H1 (cell line): ENCODE results near the gene PITPNM1. TPM values are rescaled to one million over a fixed set of nuclear protein-coding genes. Genes with fewer than 3 reads are reported as not detected.

Experiments used
- CTCF ChIA-PET: fragments of 300-600 bp; sonication (Branson Sonifier 250); formaldehyde crosslinking; loops from one replicate; lab custom pipeline; 2021; ENCODE audit not compliant: partially characterized antibody; lab: Charles Lee
- POLR2A ChIA-PET: fragments of 300-600 bp; sonication (Branson Sonifier 250); formaldehyde crosslinking; loops from one replicate; lab custom pipeline; 2021; ENCODE audit warnings: inconsistent platforms; ENCODE audit not compliant: partially characterized antibody; lab: Charles Lee
- DNase-seq, 2 experiments: peaks; one replicate each; pipeline versions ENCODE4 v3.0.0 to v3.0.0-alpha.2; 2010 to 2022; ENCODE audit warnings: low spot score in 2 of 2, low read depth in 1 of 2, mixed read lengths in 1 of 2
- FAIRE-seq: peaks from 2 replicates; lab custom pipeline; 2011; peaks lifted over from hg19 to GRCh38; lab: Jason Lieb, UNC
- H2AFZ ChIP-seq: 2 replicates; pipeline ENCODE4 v1.8.1; 2012; ENCODE audit warnings: low read length, inconsistent platforms
- H2AK5ac ChIP-seq: 2 replicates; pipeline ENCODE4 v1.6.1; 2013; ENCODE audit warnings: low read depth, low read length
- H2BK120ac ChIP-seq: replicated peaks from 2 replicates; pipeline ENCODE3; 2013; ENCODE audit warnings: low read depth, low read length, inconsistent platforms
- H2BK12ac ChIP-seq: 2 replicates; pipeline ENCODE4 v1.6.1; 2013; ENCODE audit warnings: low read depth, low read length
- H2BK15ac ChIP-seq: 2 replicates; pipeline ENCODE4 v1.6.1; 2013; ENCODE audit warnings: low read length
- H2BK20ac ChIP-seq: 2 replicates; pipeline ENCODE4 v1.6.1; 2013; ENCODE audit warnings: low read length
- H2BK5ac ChIP-seq: 2 replicates; pipeline ENCODE4 v1.6.1; 2013; ENCODE audit warnings: low read depth, low read length
- H3K14ac ChIP-seq: 2 replicates; pipeline ENCODE4 v1.6.1; 2013; ENCODE audit warnings: inconsistent platforms; ENCODE audit not compliant: insufficient read length
- H3K18ac ChIP-seq: 2 replicates; pipeline ENCODE4 v1.6.1; 2013; ENCODE audit warnings: low read length; ENCODE audit errors: extremely low read depth
- H3K23ac ChIP-seq: 2 replicates; pipeline ENCODE4 v1.6.1; 2013; ENCODE audit warnings: inconsistent platforms; ENCODE audit not compliant: insufficient read length
- H3K23me2 ChIP-seq: 2 replicates; pipeline ENCODE4 v1.6.1; 2013; ENCODE audit warnings: low read depth, low read length
- H3K27ac ChIP-seq: 2 replicates; pipeline ENCODE4 v1.6.1; 2011; ENCODE audit warnings: low read depth, low read length, inconsistent platforms
- H3K27me3 ChIP-seq, 4 experiments: replicated peaks in 1 of 4; 1 replicate in 1 of 4; 2 replicates in 3 of 4; pipeline versions ENCODE4 v1.6.1 to v1.8.1; 2011 to 2013; ENCODE audit warnings: low read length in 3 of 4, mild to moderate bottlenecking in 3 of 4, inconsistent platforms in 2 of 4, mixed read lengths in 2 of 4, moderate library complexity in 1 of 4; ENCODE audit not compliant: control insufficient read depth in 3 of 4, insufficient read depth in 3 of 4; ENCODE audit errors: extremely low read depth in 1 of 4
- H3K36me3 ChIP-seq, 4 experiments: 2 replicates each; pipeline versions ENCODE4 v1.6.1 to v1.8.1; 2011 to 2013; ENCODE audit warnings: mild to moderate bottlenecking in 4 of 4, low read length in 3 of 4, moderate library complexity in 2 of 4, control low read depth in 1 of 4, inconsistent platforms in 1 of 4; ENCODE audit not compliant: insufficient read depth in 4 of 4, control insufficient read depth in 2 of 4
- H3K4ac ChIP-seq: replicated peaks from 2 replicates; pipeline ENCODE3; 2013; ENCODE audit warnings: low read length, low read depth, mixed read lengths, inconsistent platforms; ENCODE audit not compliant: insufficient read length
- H3K4me1 ChIP-seq, 4 experiments: replicated peaks in 1 of 4; 1 replicate in 1 of 4; 2 replicates in 3 of 4; pipeline versions ENCODE4 v1.6.1 to v1.8.1; 2011 to 2013; ENCODE audit warnings: low read length in 3 of 4, inconsistent platforms in 2 of 4, mixed read lengths in 1 of 4; ENCODE audit not compliant: insufficient read depth in 4 of 4, control insufficient read depth in 3 of 4
- H3K4me2 ChIP-seq, 2 experiments: 2 replicates each; pipeline versions ENCODE4 v1.6.1 to v1.8.1; 2011 to 2013; ENCODE audit warnings: low read depth in 2 of 2, low read length in 2 of 2, control low read depth in 1 of 2, inconsistent platforms in 1 of 2, mild to moderate bottlenecking in 1 of 2; ENCODE audit not compliant: insufficient read depth in 1 of 2
- H3K4me3 ChIP-seq, 4 experiments: fragments of 200-600, 300-600 bp in 1 of 4; sonication (generic), shearing (Covaris generic), sonication (Bioruptor Twin) in 1 of 4; 2 replicates each; pipeline versions ENCODE4 v1.5.1 to v1.8.1; 2011 to 2016; ENCODE audit warnings: low read length in 4 of 4, low read depth in 3 of 4, control low read depth in 2 of 4, inconsistent platforms in 2 of 4, mild to moderate bottlenecking in 2 of 4, mixed read lengths in 1 of 4, moderate library complexity in 1 of 4; ENCODE audit not compliant: insufficient read depth in 2 of 4; ENCODE audit errors: extremely low read depth in 1 of 4
- H3K56ac ChIP-seq: replicated peaks from 2 replicates; pipeline ENCODE3; 2013; ENCODE audit warnings: low read depth, mild to moderate bottlenecking, mixed read lengths, low read length, inconsistent platforms; ENCODE audit not compliant: insufficient read length
- H3K79me1 ChIP-seq: 2 replicates; pipeline ENCODE4 v1.6.1; 2013; ENCODE audit warnings: low read depth, low read length, control low read depth
- H3K79me2 ChIP-seq, 2 experiments: 2 replicates each; pipeline versions ENCODE4 v1.6.1 to v1.8.1; 2012 to 2013; ENCODE audit warnings: low read length in 2 of 2, mild to moderate bottlenecking in 2 of 2, inconsistent platforms in 1 of 2; ENCODE audit not compliant: insufficient read depth in 2 of 2, control insufficient read depth in 1 of 2
- H3K9ac ChIP-seq, 4 experiments: replicated peaks in 1 of 4; 1 replicate in 1 of 4; 2 replicates in 3 of 4; pipeline versions ENCODE4 v1.6.1 to v1.8.1; 2011 to 2013; ENCODE audit warnings: low read depth in 3 of 4, low read length in 3 of 4, control low read depth in 2 of 4, mild to moderate bottlenecking in 2 of 4, moderate library complexity in 2 of 4, inconsistent platforms in 1 of 4; ENCODE audit errors: extremely low read depth in 1 of 4
- H3K9me3 ChIP-seq, 2 experiments: 2 replicates each; pipeline versions ENCODE4 v1.6.1 to v1.8.1; 2012 to 2013; ENCODE audit warnings: mild to moderate bottlenecking in 2 of 2, moderate library complexity in 2 of 2, control low read depth in 1 of 2, inconsistent platforms in 1 of 2, low read depth in 1 of 2, low read length in 1 of 2, mixed read lengths in 1 of 2; ENCODE audit not compliant: insufficient read depth in 2 of 2
- H4K20me1 ChIP-seq, 2 experiments: replicated peaks in 1 of 2; 2 replicates each; pipeline versions ENCODE3 to v1.8.1; 2011 to 2013; ENCODE audit warnings: inconsistent platforms in 2 of 2, low read length in 2 of 2, mild to moderate bottlenecking in 1 of 2; ENCODE audit not compliant: insufficient read depth in 2 of 2, control insufficient read depth in 1 of 2
- H4K5ac ChIP-seq: 2 replicates; pipeline ENCODE4 v1.6.1; 2013; ENCODE audit warnings: low read length, low read depth, mixed read lengths, inconsistent platforms; ENCODE audit not compliant: insufficient read length
- H4K8ac ChIP-seq: 2 replicates; pipeline ENCODE4 v1.8.0; 2013; ENCODE audit warnings: mild to moderate bottlenecking, moderate library complexity, low read length, inconsistent platforms; ENCODE audit not compliant: insufficient read depth; ENCODE audit errors: extremely low read depth
- H4K91ac ChIP-seq: replicated peaks from 2 replicates; pipeline ENCODE3; 2013; ENCODE audit warnings: low read length, mixed read lengths, inconsistent platforms; ENCODE audit not compliant: insufficient read length
- ASH2L ChIP-seq: fragments of 200-600, 300-600 bp; sonication (generic); IDR thresholded peaks from one replicate; pipeline ENCODE4 v1.7.1; 2017; ENCODE audit warnings: low read length
- BACH1 ChIP-seq: IDR thresholded peaks from 2 replicates; pipeline ENCODE4 v1.6.1; 2012; ENCODE audit warnings: low read length, improper control_type of control experiment
- BCL11A ChIP-seq, 2 experiments: IDR thresholded peaks; one replicate each; pipeline ENCODE4 v1.6.1; 2011; ENCODE audit warnings: low read depth in 2 of 2, low read length in 2 of 2, mild to moderate bottlenecking in 2 of 2
- CHD1 ChIP-seq: IDR thresholded peaks from 2 replicates; pipeline ENCODE4 v1.6.1; 2012; ENCODE audit warnings: low read depth, low read length, improper control_type of control experiment
- CREB1 ChIP-seq: IDR thresholded peaks from 2 replicates; pipeline ENCODE4 v1.6.1; 2012; ENCODE audit warnings: inconsistent platforms
- HDAC2 ChIP-seq, 2 experiments: fragments of 300-600 bp in 1 of 2; sonication (generic) in 1 of 2; IDR thresholded peaks; 2 replicates each; pipeline ENCODE4 v1.6.1; 2011 to 2012; ENCODE audit warnings: low read depth in 2 of 2, low read length in 2 of 2, mild to moderate bottlenecking in 2 of 2, moderate library complexity in 2 of 2, borderline replicate concordance in 1 of 2, inconsistent platforms in 1 of 2
- JUN ChIP-seq: IDR thresholded peaks from 2 replicates; pipeline ENCODE4 v1.6.1; 2011; ENCODE audit warnings: low read depth, mild to moderate bottlenecking, improper control_type of control experiment, low read length
- KDM5A ChIP-seq: fragments of 200-600 bp; IDR thresholded peaks from 2 replicates; pipeline ENCODE4 v1.7.1; 2012; ENCODE audit warnings: mild to moderate bottlenecking, low read length, inconsistent platforms, mixed read lengths
- NRF1 ChIP-seq: IDR thresholded peaks from 2 replicates; pipeline ENCODE4 v1.6.1; 2011; ENCODE audit warnings: mild to moderate bottlenecking, low read depth, low read length, improper control_type of control experiment
- PHF8 ChIP-seq: fragments of 200-600 bp; sonication (generic); conservative IDR thresholded peaks from 2 replicates; pipeline ENCODE4 v1.7.1; 2012; ENCODE audit warnings: low read depth, mild to moderate bottlenecking, inconsistent platforms, low read length, moderate library complexity
- RBBP5 ChIP-seq: IDR thresholded peaks from 2 replicates; pipeline ENCODE4 v1.7.1; 2012; ENCODE audit warnings: low read depth, mild to moderate bottlenecking, inconsistent platforms, low read length, moderate library complexity, borderline replicate concordance
- SP2 ChIP-seq: IDR thresholded peaks from 2 replicates; pipeline ENCODE4 v1.6.1; 2012; ENCODE audit warnings: mild to moderate bottlenecking, low read length, inconsistent platforms
- TCF12 ChIP-seq: IDR thresholded peaks from 2 replicates; pipeline ENCODE4 v1.6.1; 2011; ENCODE audit warnings: low read depth, mild to moderate bottlenecking, low read length
- WGBS, 2 experiments: shearing (Covaris generic) in 1 of 2; methylation state at CpG; one replicate each; pipeline versions ENCODE4 v1.1.6 to v1.1.7; 2013 to 2015; ENCODE audit warnings: low lambda C conversion rate in 2 of 2, mixed read lengths in 2 of 2, inconsistent platforms in 1 of 2, low coverage in 1 of 2, missing lambda C conversion rate in 1 of 2; ENCODE audit not compliant: insufficient replicate concordance in 2 of 2, insufficient coverage in 1 of 2, insufficient read length in 1 of 2; ENCODE audit errors: extremely low coverage in 1 of 2, missing lambda C conversion rate in 1 of 2; 5-methylcytosine and 5-hydroxymethylcytosine counted together
- polyA plus RNA-seq, 7 experiments: library from polyadenylated mRNA; depleted of rRNA in 3 of 7; stranded (reverse) in 5 of 7; unstranded in 2 of 7; fragments of >200 nt in 5 of 7; fragments of 200-250 nt in 2 of 7; gene quantifications; 1 replicate in 5 of 7; 2 replicates in 1 of 7; 4 replicates in 1 of 7; pipeline versions ENCODE4 v1.2.1 to v1.2.3, GENCODE V29; 2011 to 2013; ENCODE audit warnings: missing spikeins in 2 of 7, mixed read lengths in 2 of 7
- total RNA-seq: library from RNA; stranded (reverse); fragmentation: NEBNext Ultra II Directional; extraction: Animal tissue kit (Norgen Biotek cat#: 25700); gene quantifications from 2 replicates; pipeline ENCODE4 v1.2.1, GENCODE V29; 2021

Gene PITPNM1
- total and polyA plus RNA-seq, 2 of the 8 experiments (the other 6 are each of a cell fraction or from before 2014, with no cell fraction given): 27.2 to 52.7 TPM

- no peak overlapping the region for H3K9ac ChIP-seq
- H3K56ac ChIP-seq: no peak overlapping the region
- H4K5ac ChIP-seq: no peak overlapping the region
- H2BK5ac ChIP-seq: no peak overlapping the region
- no peaks in the 10 kb centered on the region for H3K4me1 ChIP-seq
- no peaks in the 10 kb centered on the region for H4K20me1 ChIP-seq
- H3K27me3 ChIP-seq: no peaks in the 10 kb centered on the region
- DNase-seq: no peak
- H3K23me2 ChIP-seq: no peaks in the 10 kb centered on the region
- no peak overlapping the region for H2AFZ ChIP-seq
- no peak overlapping the region for H2BK20ac ChIP-seq
- H3K36me3 ChIP-seq: no peaks in the 10 kb centered on the region
- no peak overlapping the region for H2BK120ac ChIP-seq
- no peak overlapping the region for H3K23ac ChIP-seq
- no peaks in the 10 kb centered on the region for H3K79me2 ChIP-seq
- H4K8ac ChIP-seq: peak overlapping the region; percentile 36; the same call in 1 of the 2 replicates
- 0 out of 2 replicates have a peak overlapping the region, but pooled peaks have one; percentile 46 for H2BK15ac ChIP-seq
- no peak overlapping the region for H3K27ac ChIP-seq
- CTCF ChIA-PET: interaction anchor here (1.0 to 2.1 kb wide), 6 partner anchors 9 to 49 kb away, joined by 3 to 8 read pairs (median 4); partner anchors contain the start of gene PPP1CA
- WGBS, 2 experiments: 92% methylated on average over 22 of the region's 25 CpGs; no CpG with 5 or more reads in 1 of the 2 experiments
- H3K79me1 ChIP-seq: no peaks in the 10 kb centered on the region
- no peaks in the 10 kb centered on the region for H3K9me3 ChIP-seq
- H3K4me3 ChIP-seq: no peak overlapping the region
- no peak overlapping the region for H3K4ac ChIP-seq
- FAIRE-seq: no peak
- H3K18ac ChIP-seq: peak overlapping the region; percentile 19; the same call in 1 of the 2 replicates
- POLR2A ChIA-PET: interaction anchor here (1.2 to 2.2 kb wide), 8 partner anchors 8 to 23 kb away, joined by 3 to 15 read pairs (median 7); partner anchors contain the start of genes CORO1B, PTPRCAP and RPS6KB2
- H2BK12ac ChIP-seq: no peak overlapping the region
- no peak overlapping the region for H2AK5ac ChIP-seq
- H3K14ac ChIP-seq: no peak overlapping the region
- no peak overlapping the region for H4K91ac ChIP-seq
- H3K4me2 ChIP-seq: no peak overlapping the region
- no peak for TF ChIP-seq HDAC2 (IDR thresholded peaks at IDR 0.05; ENCODE audit: borderline replicate concordance in 1 of 2, low read depth in 2 of 2, low read length in 2 of 2)
- no peak for TF ChIP-seq BCL11A (IDR thresholded peaks at IDR 0.05; ENCODE audit: low read depth in 2 of 2, low read length in 2 of 2)
- TF ChIP-seq RBBP5: no peak
- TF ChIP-seq SP2: no peak
- TF ChIP-seq CREB1: no peak
- no peak for TF ChIP-seq ASH2L
- TF ChIP-seq PHF8: no peak
- no peak for TF ChIP-seq CHD1
- TF ChIP-seq TCF12: no peak
- no peak for TF ChIP-seq BACH1
- no peak for TF ChIP-seq KDM5A
- TF ChIP-seq NRF1: no peak
- no peak for TF ChIP-seq JUN
Measured at GRCh38 chr11:67450796-67451657, 54.1 kb downstream of the PITPNM1 start.
